ENCODE measurements around the gene NAIP. TPM values are rescaled to one million over a fixed set of nuclear protein-coding genes. Genes with fewer than 3 reads are reported as not detected.
"Not testable (repeated sequence)": the region's sequence is repeated elsewhere in the genome, so short reads cannot be mapped to it uniquely, and the experiment has no call there.

Gene NAIP
- total and polyA plus RNA-seq, 7 donors, result 3.9 to 27.6 (median 17.1) TPM

DNA sequence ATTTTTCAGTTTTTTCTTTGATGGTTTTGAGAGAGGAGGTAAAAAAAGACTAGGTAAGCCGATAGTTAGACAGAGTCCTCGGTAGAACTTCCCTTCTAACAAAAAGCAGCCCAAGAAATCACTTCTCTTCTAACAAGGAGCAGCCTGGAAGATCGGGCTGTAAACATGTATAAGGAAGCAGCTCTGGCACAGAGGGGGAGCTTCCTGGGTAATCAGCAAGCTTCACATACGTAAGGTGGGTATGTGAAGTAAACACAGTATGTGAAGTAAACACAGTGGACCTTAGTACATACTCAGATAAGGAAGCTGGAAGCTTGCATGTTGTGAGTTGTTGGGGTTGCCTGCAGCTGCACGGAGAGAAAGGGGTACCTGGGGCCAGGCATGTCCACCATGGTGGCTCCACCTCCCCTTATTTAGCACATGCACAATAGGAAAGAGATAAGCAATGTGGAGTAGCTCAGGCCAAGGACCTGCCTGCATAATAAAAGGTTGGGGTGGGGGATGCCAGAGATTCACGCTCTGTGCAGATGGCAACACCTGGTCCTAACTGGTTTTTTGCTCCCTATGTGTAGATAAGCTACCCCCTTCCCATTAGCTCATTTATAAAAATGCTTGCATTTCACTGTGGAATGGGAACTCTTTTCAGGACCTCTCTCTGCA lies 93.3 kb downstream of the NAIP start:
- no CpG with 5 or more reads among the region's 6 CpGs for WGBS, 2 donors
- intact Hi-C loops (cut with DNase I); H3K36me3 ChIP-seq; H3K27me3 ChIP-seq; H3K27ac ChIP-seq; H3K9me3 ChIP-seq; H3K4me3 ChIP-seq; H3K4me1 ChIP-seq; DNase-seq: not testable (repeated sequence)

- H3K36me3 ChIP-seq; H3K27ac ChIP-seq; H3K4me3 ChIP-seq; H3K9me3 ChIP-seq; H3K4me1 ChIP-seq; H3K27me3 ChIP-seq; DNase-seq; intact Hi-C loops (cut with DNase I): not testable (repeated sequence)
- WGBS, 2 donors, result no CpG with 5 or more reads among the region's 16 CpGs
Observed at GRCh38 chr5:70925211-70925562, 100.0 kb downstream of the NAIP start.

Other genes with a start within 250 kb of the NAIP start
- gene SERF1A, start 124.7 kb downstream of the NAIP start, total RNA-seq, result 10 to 100 TPM in 3 of 4 donors, 1 to 10 TPM in 1; 8.9 to 29.0 (median 16.6) TPM
- gene SERF1A, start 124.7 kb downstream of the NAIP start, polyA plus RNA-seq, result 1 to 10 TPM; 2.2 to 7.2 (median 2.4) TPM
- gene SMN1, start 100.3 kb downstream of the NAIP start, total RNA-seq, result 10 to 100 TPM; 24.4 to 41.5 (median 32.7) TPM
- gene SMN1, start 100.3 kb downstream of the NAIP start, polyA plus RNA-seq, result 10 to 100 TPM; 27.0 to 39.5 (median 27.0) TPM
- gene GTF2H2, start 42.3 kb upstream of the NAIP start, total RNA-seq, result 10 to 100 TPM in 3 of 4 donors, 1 to 10 TPM in 1; 9.4 to 34.2 (median 17.1) TPM
- gene GTF2H2, start 42.3 kb upstream of the NAIP start, polyA plus RNA-seq, result 10 to 100 TPM in 2 of 3 donors, 1 to 10 TPM in 1; 9.0 to 15.2 (median 10.6) TPM

All from sigmoid colon (tissue), 7 donors.